ENCODE results near the gene TRAPPC8.
A peak's percentile ranks its signal among the peaks of the same experiment; 100 is the strongest.
"Not testable (repeated sequence)": the region's sequence is repeated elsewhere in the genome, so short reads cannot be mapped to it uniquely, and the experiment has no call there.

The TRAPPC8 gene

GRCh38 chr18:31942999-31943877 is at the start of gene TRAPPC8:
Gene TRAPPC8 (minus strand): TSS chr18:31943128. CDS start chr18:31942764, 364 bp downstream.
- peak; percentile 83 for DNase-seq (ENCODE audit: low read depth, low spot score)

GRCh38 chr18:31990823-31991222 is 47.9 kb upstream of the TRAPPC8 start:
- DNase-seq (ENCODE audit: low read depth, low spot score): no peak

GRCh38 chr18:31983976-31984375 is 41.0 kb upstream of the TRAPPC8 start:
- DNase-seq (ENCODE audit: low read depth, low spot score): no peak

DNA sequence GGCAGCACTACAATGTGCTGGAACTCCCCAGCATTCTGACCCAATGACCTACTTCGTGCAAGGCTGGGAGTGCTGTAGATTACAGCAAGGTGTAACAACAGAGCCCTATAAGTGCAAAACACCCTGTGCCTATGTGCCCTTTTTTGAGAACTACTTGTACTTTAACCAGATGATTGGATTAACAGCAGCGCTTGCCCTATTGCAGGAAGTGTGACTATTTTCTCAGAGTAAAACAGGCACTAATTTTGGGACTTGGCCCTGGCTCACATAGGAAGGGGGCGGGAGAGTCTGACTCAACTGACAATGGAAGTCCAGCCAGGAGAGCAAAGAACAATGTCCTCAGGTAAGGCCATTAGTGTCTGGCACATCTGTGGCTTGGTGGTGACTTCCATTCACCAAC is 40.1 kb upstream of the TRAPPC8 start:
- no peak for DNase-seq (ENCODE audit: low read depth, low spot score)

GRCh38 chr18:31980863-31981262 is 37.9 kb upstream of the TRAPPC8 start:
- DNase-seq (ENCODE audit: low read depth, low spot score): no peak

GRCh38 chr18:31979714-31980113 is 36.8 kb upstream of the TRAPPC8 start:
- no peak for DNase-seq (ENCODE audit: low read depth, low spot score)

DNA sequence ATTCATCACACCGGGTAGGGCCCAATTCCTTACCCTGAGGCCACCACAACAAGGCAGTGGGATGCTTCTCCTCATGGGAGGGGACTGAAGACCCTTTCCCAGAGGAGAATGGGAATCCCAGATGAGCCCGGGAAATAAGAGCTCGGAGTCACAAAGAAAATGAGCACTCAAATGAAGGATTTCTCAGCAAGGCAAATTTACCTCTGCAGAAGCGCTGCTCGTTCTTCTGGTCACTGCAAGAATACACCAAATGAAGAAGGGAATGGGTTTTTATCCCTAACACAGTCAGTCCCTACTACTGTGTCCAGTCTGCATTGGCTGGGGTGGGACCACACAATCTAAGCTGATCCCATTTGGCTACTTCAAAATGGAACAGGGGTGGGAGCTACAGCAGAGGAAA is 35.7 kb upstream of the TRAPPC8 start:
- no peak for DNase-seq (ENCODE audit: low read depth, low spot score)

GRCh38 chr18:31977270-31977872 is 34.4 kb upstream of the TRAPPC8 start:
- no peak for DNase-seq (ENCODE audit: low read depth, low spot score)

- DNase-seq (ENCODE audit: low read depth, low spot score): no peak
Observed at GRCh38 chr18:31976242-31976641, 33.3 kb upstream of the TRAPPC8 start.

GRCh38 chr18:31973929-31974546 is 31.1 kb upstream of the TRAPPC8 start:
- DNase-seq (ENCODE audit: low read depth, low spot score): no peak

DNA sequence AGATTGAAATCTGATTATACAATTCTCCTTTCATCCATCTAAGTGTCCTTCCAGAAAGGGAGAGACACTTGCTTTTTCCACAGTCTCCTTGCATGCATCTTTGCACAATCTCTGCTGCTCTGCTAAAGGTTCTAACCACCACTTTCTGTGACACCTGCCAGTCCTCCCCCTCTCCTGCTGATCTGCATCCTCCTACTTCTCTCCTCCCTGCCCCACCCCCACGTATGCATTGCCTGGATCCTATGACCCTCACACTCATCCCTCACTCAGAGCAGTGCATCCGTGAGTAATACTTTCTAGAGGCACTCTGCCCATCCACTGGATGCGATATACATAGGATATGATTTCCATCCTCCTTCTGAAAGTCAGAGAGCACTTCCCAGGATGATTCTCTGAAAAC is 27.7 kb upstream of the TRAPPC8 start:
- DNase-seq (ENCODE audit: low read depth, low spot score): no peak

GRCh38 chr18:31965316-31965970 is 22.5 kb upstream of the TRAPPC8 start:
- DNase-seq (ENCODE audit: low read depth, low spot score): no peak

DNA sequence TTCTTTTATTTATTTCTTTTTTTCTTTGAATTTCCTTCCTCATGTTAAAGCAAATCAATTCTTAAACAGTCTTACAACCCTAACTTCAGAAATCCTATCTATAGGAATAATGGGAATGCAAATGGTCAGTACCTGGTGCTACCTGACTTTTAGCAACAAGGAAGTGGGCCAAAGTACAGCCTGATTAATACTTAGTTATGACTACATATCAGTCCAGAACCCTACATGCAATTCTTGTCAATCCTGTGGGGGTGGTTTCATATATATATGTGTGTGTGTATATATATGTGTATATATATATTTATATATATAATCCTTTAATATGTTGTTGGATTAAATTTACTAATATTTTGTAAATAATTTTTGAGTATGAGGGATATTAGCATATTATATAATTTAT is 14.8 kb upstream of the TRAPPC8 start:
- no peak for DNase-seq (ENCODE audit: low read depth, low spot score)

DNA sequence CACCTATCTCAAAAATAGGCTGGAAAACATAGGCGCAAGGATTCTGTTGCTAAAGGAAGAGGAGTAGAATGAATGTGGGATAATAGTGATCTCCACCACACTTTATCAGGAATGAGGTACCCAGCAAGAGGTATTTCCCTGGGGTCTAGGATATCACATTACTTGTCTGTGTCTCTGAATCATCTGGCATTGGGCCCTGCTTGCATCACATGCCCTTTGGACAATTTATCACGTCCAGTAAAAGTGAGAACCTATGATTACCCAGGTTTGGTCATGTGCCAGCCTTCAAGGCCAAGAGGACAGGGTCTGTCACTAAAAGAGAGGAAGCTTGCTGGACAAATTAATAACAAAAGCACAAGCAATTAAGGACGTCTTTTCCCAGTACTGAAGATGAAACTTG is 11.4 kb upstream of the TRAPPC8 start:
- no peak for DNase-seq (ENCODE audit: low read depth, low spot score)

DNA sequence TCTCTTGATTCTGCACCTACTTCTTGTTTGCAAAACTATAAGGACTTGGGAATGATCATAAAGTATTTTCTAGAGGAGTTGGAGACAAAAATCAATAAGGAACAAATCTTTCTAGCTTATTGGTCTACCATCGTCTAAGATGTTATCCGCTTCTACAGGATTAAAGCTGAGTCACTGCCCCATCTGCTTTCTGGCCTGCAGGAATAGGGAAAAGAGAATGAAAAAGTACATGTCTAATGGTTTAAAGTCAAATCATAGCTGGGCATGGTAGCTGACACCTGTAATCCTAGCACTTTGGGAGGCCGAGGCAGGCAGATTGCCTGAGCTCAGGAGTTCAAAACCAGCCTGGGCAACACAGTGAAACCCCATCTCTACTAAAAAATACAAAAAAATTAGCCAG is 10.8 kb upstream of the TRAPPC8 start:
- not testable (repeated sequence) for DNase-seq (ENCODE audit: low read depth, low spot score)

DNA sequence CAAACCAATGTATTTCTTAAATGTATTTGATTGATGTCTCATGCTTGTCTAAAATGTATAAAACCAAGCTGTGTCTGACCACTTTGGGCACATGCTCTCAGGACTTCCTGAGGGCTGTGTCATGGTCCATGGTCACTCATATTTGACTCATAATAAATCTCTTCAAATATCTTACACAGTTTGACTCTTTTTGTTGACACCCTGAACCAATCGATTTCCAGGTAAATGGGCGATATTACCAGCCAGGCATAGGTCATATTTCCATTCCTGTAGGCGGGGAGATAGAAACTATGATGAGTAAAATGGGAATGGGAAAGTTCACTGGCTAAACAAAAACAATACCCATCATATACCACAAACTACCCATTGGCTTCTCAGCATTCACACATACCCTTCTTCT is 9.3 kb upstream of the TRAPPC8 start:
- DNase-seq (ENCODE audit: low read depth, low spot score): no peak

- no peak for DNase-seq (ENCODE audit: low read depth, low spot score)
Observed at GRCh38 chr18:31950583-31950982, 7.7 kb upstream of the TRAPPC8 start.

GRCh38 chr18:31948349-31948748 is 5.4 kb upstream of the TRAPPC8 start:
- DNase-seq (ENCODE audit: low read depth, low spot score): not testable (repeated sequence)

- no peak for DNase-seq (ENCODE audit: low read depth, low spot score)
Observed at GRCh38 chr18:31946305-31947046, 3.5 kb upstream of the TRAPPC8 start.

DNA sequence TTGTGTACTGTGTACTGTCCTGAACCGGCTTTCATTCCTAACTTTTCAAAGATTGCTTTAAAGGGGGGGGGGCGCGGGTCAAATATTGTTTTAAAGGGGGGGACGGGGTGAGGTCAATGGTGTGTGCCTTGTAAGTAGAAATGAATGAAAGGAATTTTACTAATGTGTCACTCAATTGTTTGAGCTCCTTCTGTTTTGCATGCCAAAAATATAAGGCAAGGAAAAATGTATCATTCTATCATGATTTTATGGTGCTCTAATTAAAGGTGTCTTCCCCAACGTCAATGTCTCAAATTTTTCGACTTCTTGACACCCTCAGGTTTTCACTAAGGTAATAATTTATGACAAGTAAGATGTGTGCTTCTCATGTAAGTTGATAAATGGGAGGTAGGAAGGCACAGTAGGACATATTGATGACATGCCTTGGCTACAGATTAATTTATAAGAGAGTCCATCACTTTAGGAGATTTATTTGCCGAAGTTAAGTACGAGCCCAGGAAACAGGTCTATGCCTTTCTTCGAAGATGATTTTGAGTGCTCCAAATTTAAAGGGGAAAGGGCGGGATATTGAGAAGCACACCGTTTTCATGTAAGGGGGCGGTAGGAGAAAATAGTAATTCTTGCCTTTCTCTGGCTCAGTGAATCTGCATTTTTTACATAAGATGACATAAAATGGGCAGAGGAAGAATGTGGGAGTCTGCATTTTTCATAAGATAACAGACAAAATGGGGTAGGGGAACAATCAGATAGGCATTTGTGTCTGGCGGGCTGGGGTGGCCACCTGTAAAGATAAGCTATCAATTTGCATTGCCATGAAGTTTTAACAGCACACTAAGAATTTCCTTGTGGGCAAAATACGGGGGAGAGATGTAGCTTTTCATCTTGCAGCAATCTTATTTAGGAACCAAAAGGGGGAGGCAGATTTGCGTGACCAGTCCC is 1.2 kb upstream of the TRAPPC8 start:
- no peak for DNase-seq (ENCODE audit: low read depth, low spot score)

Measured in activated CD4-positive, CD25-positive, alpha-beta regulatory T cell treated with anti-CD3 and anti-CD28 coated beads, Interleukin-2, amount 50 U/mL, for 16 hours (primary cell).